Measurements from ENCODE around the gene RAB17.
A peak's percentile ranks its signal among the peaks of the same experiment; 100 is the strongest.

The RAB17 gene

GRCh38 chr2:237576974-237577373, 13.6 kb downstream of the RAB17 start:
- DNase-seq (ENCODE audit: low spot score) = no peak

GRCh38 chr2:237575869-237576862, 14.4 kb downstream of the RAB17 start:
- no peak for DNase-seq (ENCODE audit: low spot score)

GRCh38 chr2:237574894-237575868, 15.4 kb downstream of the RAB17 start:
- no peak for DNase-seq (ENCODE audit: low spot score)

- DNase-seq (ENCODE audit: low spot score) = no peak
Measured at GRCh38 chr2:237574467-237574866, 16.1 kb downstream of the RAB17 start.

GRCh38 chr2:237573721-237574415, 16.7 kb downstream of the RAB17 start:
- no peak for DNase-seq (ENCODE audit: low spot score)

- DNase-seq (ENCODE audit: low spot score) = no peak
Measured at GRCh38 chr2:237572742-237573101, 17.8 kb downstream of the RAB17 start.

- peak; percentile 95 for DNase-seq (ENCODE audit: low spot score)
Measured at GRCh38 chr2:237572021-237572741, 18.4 kb downstream of the RAB17 start.

- DNase-seq (ENCODE audit: low spot score) = no peak
Measured at GRCh38 chr2:237571551-237571950, 19.0 kb downstream of the RAB17 start.

GRCh38 chr2:237570776-237571335, 19.7 kb downstream of the RAB17 start:
- DNase-seq (ENCODE audit: low spot score) = no peak

- no peak for DNase-seq (ENCODE audit: low spot score)
Measured at GRCh38 chr2:237569896-237570295, 20.6 kb downstream of the RAB17 start.

GRCh38 chr2:237569041-237569440, 21.5 kb downstream of the RAB17 start:
- no peak for DNase-seq (ENCODE audit: low spot score)

- no peak for DNase-seq (ENCODE audit: low spot score)
Measured at GRCh38 chr2:237568121-237568660, 22.3 kb downstream of the RAB17 start.

GRCh38 chr2:237567276-237568029, 23.1 kb downstream of the RAB17 start:
- no peak for DNase-seq (ENCODE audit: low spot score)

- DNase-seq (ENCODE audit: low spot score) = no peak
Measured at GRCh38 chr2:237566401-237567235, 23.9 kb downstream of the RAB17 start, which contains the start of gene PRLH. Gene PRLH, plus strand, starts transcription at chr2:237566574. Its CDS starts 0 bp downstream, at chr2:237566574.

- DNase-seq (ENCODE audit: low spot score) = no peak
Measured at GRCh38 chr2:237565974-237566373, 24.6 kb downstream of the RAB17 start.

GRCh38 chr2:237564526-237565131, 25.9 kb downstream of the RAB17 start:
- no peak for DNase-seq (ENCODE audit: low spot score)

GRCh38 chr2:237563816-237564215, 26.7 kb downstream of the RAB17 start:
- no peak for DNase-seq (ENCODE audit: low spot score)

GRCh38 chr2:237561221-237561620, 29.3 kb downstream of the RAB17 start:
- no peak for DNase-seq (ENCODE audit: low spot score)

All from D341Med (cell line).